Stimulated activated CD4-positive, alpha-beta T cell treated with anti-CD3 and anti-CD28 coated beads, Interleukin-12 subunit alpha, Interleukin-12 subunit beta, amount 100 ng/mL, for 24 hours (primary cell): Measurements from ENCODE around the gene TARS1.
"Not testable (repeated sequence)": the region's sequence is repeated elsewhere in the genome, so short reads cannot be mapped to it uniquely, and the experiment has no call there.

Source experiments
- DNase-seq, 2 experiments: peaks; one replicate each; pipeline ENCODE4 v3.0.0-alpha.2; 2020; ENCODE audit warnings: low read depth in 2 of 2

The TARS1 gene

GRCh38 chr5:33488558-33489355, 48.0 kb downstream of the TARS1 start:
- DNase-seq: no peak

- DNase-seq: no peak
Observed at GRCh38 chr5:33489481-33490067, 48.8 kb downstream of the TARS1 start.

GRCh38 chr5:33490071-33490665, 49.4 kb downstream of the TARS1 start:
- no peak for DNase-seq

- DNase-seq: no peak
Observed at GRCh38 chr5:33491941-33492340, 51.2 kb downstream of the TARS1 start.

GRCh38 chr5:33494466-33494865, 53.7 kb downstream of the TARS1 start:
- DNase-seq: no peak

- DNase-seq: no peak
Observed at GRCh38 chr5:33501260-33501659, 60.5 kb downstream of the TARS1 start.

GRCh38 chr5:33501899-33502298, 61.1 kb downstream of the TARS1 start:
- DNase-seq: no peak

- DNase-seq: no peak
Observed at GRCh38 chr5:33504570-33504969, 63.8 kb downstream of the TARS1 start.

GRCh38 chr5:33507426-33507825, 66.7 kb downstream of the TARS1 start:
- no peak for DNase-seq

GRCh38 chr5:33509036-33509435, 68.3 kb downstream of the TARS1 start:
- no peak for DNase-seq

- DNase-seq: no peak
Observed at GRCh38 chr5:33513462-33514185, 72.9 kb downstream of the TARS1 start.

- not testable (repeated sequence) for DNase-seq
Observed at GRCh38 chr5:33515366-33515765, 74.6 kb downstream of the TARS1 start.

GRCh38 chr5:33516421-33516820, 75.7 kb downstream of the TARS1 start:
- no peak for DNase-seq
